Vagina (tissue), 2 donors: ENCODE results near the gene METTL4. TPM values are rescaled to one million over a fixed set of nuclear protein-coding genes. Genes with fewer than 3 reads are reported as not detected.
A peak's percentile ranks its signal among the peaks of the same experiment; 100 is the strongest.

Experiments used
- DNase-seq, 2 donors: peaks; one replicate each; pipeline ENCODE4 v3.0.0-alpha.2; 2017; ENCODE audit errors: extremely low spot score in 2 of 2
- H3K27ac ChIP-seq: fragments of 200-600 bp; sonication (generic); one replicate; pipeline ENCODE4 v1.5.1; 2019
- H3K27me3 ChIP-seq: fragments of 200-600 bp; sonication (generic); one replicate; pipeline ENCODE4 v1.5.1; 2019
- H3K36me3 ChIP-seq, 2 donors: fragments of 200-600 bp; sonication (generic); one replicate each; pipeline ENCODE4 v1.5.1; 2017 to 2019
- H3K4me1 ChIP-seq: fragments of 200-600 bp; sonication (generic); one replicate; pipeline ENCODE4 v1.5.1; 2019
- H3K4me3 ChIP-seq, 2 donors: fragments of 200-600 bp; sonication (generic); 1 replicate in 1 of 2; 2 replicates in 1 of 2; pipeline ENCODE4 v1.5.1; 2016 to 2019
- H3K9me3 ChIP-seq: fragments of 200-600 bp; sonication (generic); one replicate; pipeline ENCODE4 v1.5.1; 2019
- CTCF ChIP-seq, 3 experiments: fragments of 450-650 bp in 2 of 3; fragments of 200-600 bp in 1 of 3; sonication (generic) in 1 of 3; IDR thresholded peaks; one replicate each; pipeline ENCODE4 v1.5.1; 2017 to 2019; ENCODE audit warnings: antibody characterized with exemption in 3 of 3, mild to moderate bottlenecking in 2 of 3, moderate library complexity in 2 of 3
- POLR2A ChIP-seq, 2 donors: fragments of 450-650 bp; IDR thresholded peaks; one replicate each; pipeline ENCODE4 v1.6.1; 2017; ENCODE audit warnings: antibody characterized with exemption in 2 of 2, mild to moderate bottlenecking in 2 of 2, moderate library complexity in 2 of 2
- POLR2AphosphoS5 ChIP-seq, 2 donors: sonication (generic); formaldehyde crosslinking; IDR thresholded peaks; one replicate each; pipeline ENCODE4 v1.9.0; 2017; ENCODE audit warnings: antibody characterized with exemption in 2 of 2, mild to moderate bottlenecking in 2 of 2, low read depth in 1 of 2; ENCODE audit not compliant: insufficient read depth in 1 of 2
- intact Hi-C: fragments of 100-400 bp; cut with DNase I; formaldehyde crosslinking; loops from one replicate; pipeline ENCODE4 v1.15.1; 2023
- total RNA-seq: library from RNA; depleted of rRNA; stranded (reverse); fragments of >200 nt; gene quantifications from one replicate; pipeline ENCODE4 v1.2.3, GENCODE V29; 2016

METTL4 gene
- total RNA-seq, result 11.5 TPM

- peak within 1 kb of the TSS; percentile 64 to 90 for H3K4me3 ChIP-seq
- H3K27ac ChIP-seq, result peak within 1 kb of the TSS; percentile 93
- no peak for DNase-seq
- peaks cover 28% of the 10 kb centered on the region for H3K4me1 ChIP-seq
- no peaks in the 10 kb centered on the region for H3K9me3 ChIP-seq
- no peaks in the 10 kb centered on the region for H3K27me3 ChIP-seq
- no peaks in the 10 kb centered on the region for H3K36me3 ChIP-seq
- TF ChIP-seq POLR2AphosphoS5 (IDR thresholded peaks at IDR 0.05; ENCODE audit: insufficient read depth in 1 of 2, low read depth in 1 of 2) (peak; percentile 94 to 96), POLR2A (IDR thresholded peaks at IDR 0.05) (no peak)
- intact Hi-C loops, result loop anchor here (5.0 kb wide), 1 partner anchor 86 kb away; the partner anchor contains the start of gene SMCHD1
Measured at GRCh38 chr18:2571200-2572170, at the start of gene METTL4, which contains the start of gene NDC80. Gene METTL4, minus strand, starts transcription at chr18:2571505. Its CDS starts 4,289 bp downstream, at chr18:2567216. Gene NDC80, plus strand, starts transcription at chr18:2571557. Its CDS starts 1,429 bp downstream, at chr18:2572986.

GRCh38 chr18:2618009-2618408 is 46.7 kb upstream of the METTL4 start:
- H3K4me3 ChIP-seq, result no peak overlapping the region
- no peaks in the 10 kb centered on the region for H3K9me3 ChIP-seq
- no peak for TF ChIP-seq POLR2A (IDR thresholded peaks at IDR 0.05)
- TF ChIP-seq POLR2AphosphoS5 (IDR thresholded peaks at IDR 0.05; ENCODE audit: insufficient read depth in 1 of 2, low read depth in 1 of 2), result no peak
- no peak for TF ChIP-seq CTCF (IDR thresholded peaks at IDR 0.05)
- no peaks in the 10 kb centered on the region for H3K4me1 ChIP-seq
- DNase-seq, result no peak
- intact Hi-C loops, result no loop called here
- no peaks in the 10 kb centered on the region for H3K36me3 ChIP-seq
- no peak overlapping the region for H3K27ac ChIP-seq
- H3K27me3 ChIP-seq, result no peaks in the 10 kb centered on the region

GRCh38 chr18:2617401-2617998 is 46.2 kb upstream of the METTL4 start:
- Histone ChIP-seq H3K27ac (no peak overlapping the region), H3K4me1 (no peaks in the 10 kb centered on the region), H3K36me3 (no peaks in the 10 kb centered on the region), H3K9me3 (no peaks in the 10 kb centered on the region), H3K27me3 (no peaks in the 10 kb centered on the region), H3K4me3 (no peak overlapping the region)
- DNase-seq, result no peak
- TF ChIP-seq CTCF (IDR thresholded peaks at IDR 0.05), result no peak
- TF ChIP-seq POLR2AphosphoS5 (IDR thresholded peaks at IDR 0.05; ENCODE audit: insufficient read depth in 1 of 2, low read depth in 1 of 2), result no peak
- no peak for TF ChIP-seq POLR2A (IDR thresholded peaks at IDR 0.05)
- intact Hi-C loops, result no loop called here

- Histone ChIP-seq H3K27ac (no peak overlapping the region), H3K4me1 (no peaks in the 10 kb centered on the region), H3K9me3 (no peaks in the 10 kb centered on the region), H3K27me3 (no peaks in the 10 kb centered on the region), H3K4me3 (no peak overlapping the region), H3K36me3 (no peaks in the 10 kb centered on the region)
- TF ChIP-seq CTCF (IDR thresholded peaks at IDR 0.05) (no peak), POLR2AphosphoS5 (IDR thresholded peaks at IDR 0.05; ENCODE audit: insufficient read depth in 1 of 2, low read depth in 1 of 2) (no peak), POLR2A (IDR thresholded peaks at IDR 0.05) (no peak)
- intact Hi-C loops, result no loop called here
- no peak for DNase-seq
Measured at GRCh38 chr18:2612996-2613395, 41.7 kb upstream of the METTL4 start.

GRCh38 chr18:2610549-2610948 is 39.2 kb upstream of the METTL4 start:
- no peaks in the 10 kb centered on the region for H3K9me3 ChIP-seq

More at GRCh38 chr18:2610549-2610948, 39.2 kb upstream of the METTL4 start:
- no peak for TF ChIP-seq CTCF (IDR thresholded peaks at IDR 0.05)
- no peak for TF ChIP-seq POLR2A (IDR thresholded peaks at IDR 0.05)
- TF ChIP-seq POLR2AphosphoS5 (IDR thresholded peaks at IDR 0.05; ENCODE audit: insufficient read depth in 1 of 2, low read depth in 1 of 2), result no peak
- DNase-seq, result no peak
- H3K36me3 ChIP-seq, result no peaks in the 10 kb centered on the region
- H3K27ac ChIP-seq, result no peak overlapping the region
- intact Hi-C loops, result no loop called here
- H3K4me1 ChIP-seq, result peaks cover 11% of the 10 kb centered on the region
- H3K27me3 ChIP-seq, result no peaks in the 10 kb centered on the region
- no peak overlapping the region for H3K4me3 ChIP-seq
